ENCODE measurements around the gene POLR1E. TPM values are rescaled to one million over a fixed set of nuclear protein-coding genes. Genes with fewer than 3 reads are reported as not detected.
"Not testable (repeated sequence)": the region's sequence is repeated elsewhere in the genome, so short reads cannot be mapped to it uniquely, and the experiment has no call there.

The POLR1E gene
- total RNA-seq, 1 experiment from 2014 or later = 31.4 TPM

DNA sequence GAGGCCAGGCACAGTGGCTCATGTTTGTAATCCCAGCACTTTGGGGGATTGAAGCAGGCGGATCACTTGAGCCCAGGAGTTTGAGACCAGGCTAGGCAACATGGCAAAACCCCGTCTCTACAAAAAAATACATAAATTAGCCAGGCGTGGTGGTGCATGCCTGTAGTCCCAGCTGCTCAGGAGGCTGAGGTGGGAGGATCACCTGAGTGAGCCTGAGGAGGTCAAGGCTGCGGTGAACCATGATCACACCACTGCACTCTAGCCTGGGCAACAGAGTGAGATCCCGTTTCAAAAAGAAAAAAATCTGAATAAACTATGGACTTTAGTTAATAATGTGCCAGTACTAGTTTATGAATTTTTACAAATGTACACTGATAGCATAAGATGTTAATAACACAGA is 24.3 kb downstream of the POLR1E start:
- DNase-seq (ENCODE audit: low spot score); POLR2A ChIA-PET; H3K27ac Mint-ChIP-seq; ATAC-seq; H3K4me3 Mint-ChIP-seq; H3K27me3 Mint-ChIP-seq (ENCODE audit: low read depth); H3K4me1 Mint-ChIP-seq; H3K9me3 Mint-ChIP-seq: not testable (repeated sequence)
- peak; percentile 57; the same call in 1 of the 2 replicates for TF ChIP-seq ZNF121 (CRISPR knock-in tag; IDR thresholded peaks at IDR 0.05)
- H3K36me3 Mint-ChIP-seq = peaks cover 17% of the 10 kb centered on the region; the same call in 1 of the 2 replicates
- CTCF ChIA-PET = interaction anchor here (1.3 kb wide), 1 partner anchor 99 kb away, joined by 6 read pairs; no protein-coding TSS in a partner anchor

DNA sequence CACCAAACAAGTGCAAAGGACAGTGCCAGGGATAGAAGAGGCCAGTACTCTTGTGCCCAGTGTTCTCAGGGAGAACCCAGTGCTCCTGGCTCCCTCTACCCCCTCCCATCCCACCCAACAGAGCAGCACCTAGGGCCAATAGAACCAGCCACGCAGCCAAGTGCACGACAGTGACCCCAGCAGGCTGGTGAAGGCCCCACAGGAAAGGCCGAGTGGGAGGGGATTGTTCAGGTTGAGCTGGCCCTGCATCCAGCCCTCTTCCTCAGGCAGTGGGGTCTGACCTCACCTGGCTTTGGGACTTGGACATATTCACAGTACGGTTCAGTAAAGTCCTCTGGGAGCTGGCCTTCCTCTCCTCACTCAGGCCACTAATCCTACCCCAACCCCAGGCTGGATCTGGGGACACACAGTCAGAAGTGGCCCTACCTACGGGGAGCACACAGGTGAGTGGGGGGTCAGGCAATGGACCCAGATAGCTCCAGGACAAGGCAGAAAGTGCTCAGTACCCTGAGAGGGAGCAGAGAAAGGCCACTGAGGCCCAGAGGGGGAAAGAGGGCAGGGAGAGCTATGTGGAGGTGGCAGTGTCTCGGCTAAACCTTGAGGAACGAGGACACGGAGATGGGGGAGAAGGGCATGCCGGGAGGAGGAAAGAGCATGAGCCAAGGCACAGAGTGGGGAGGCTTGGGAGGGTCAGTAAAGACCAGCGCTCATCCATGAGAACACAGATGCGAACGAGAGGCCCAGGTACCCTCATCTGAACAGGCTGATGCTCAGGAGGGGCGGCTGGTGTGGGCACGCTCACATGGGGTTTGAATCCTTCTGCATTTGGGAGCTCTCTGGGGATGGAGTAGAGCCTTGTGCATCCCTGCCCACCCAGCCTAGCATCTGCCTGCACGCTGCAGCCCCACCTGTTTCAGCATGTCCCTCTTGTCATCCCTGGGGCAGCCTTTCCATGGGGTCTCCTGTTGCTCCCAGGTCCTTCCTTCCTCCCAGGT is 25.6 kb downstream of the POLR1E start:
- Mint-ChIP-seq H3K9me3 (no peaks in the 10 kb centered on the region), H3K4me3 (no peak overlapping the region), H3K27ac (no peak overlapping the region; the same call in 1 of the 2 replicates), H3K27me3 (ENCODE audit: low read depth) (no peaks in the 10 kb centered on the region; the same call in 1 of the 2 replicates), H3K36me3 (peaks cover 15% of the 10 kb centered on the region; the same call in 1 of the 2 replicates), H3K4me1 (peaks cover 9% of the 10 kb centered on the region; the same call in 1 of the 2 replicates)
- peak; percentile 98 for ATAC-seq
- TF ChIP-seq GTF2I (CRISPR knock-in tag; conservative IDR thresholded peaks at IDR 0.05) (no peak), ZNF121 (CRISPR knock-in tag; IDR thresholded peaks at IDR 0.05) (peak; percentile 76), JUN (CRISPR knock-in tag; IDR thresholded peaks at IDR 0.05) (no peak), AR (CRISPR knock-in tag; IDR thresholded peaks at IDR 0.05) (0 out of 2 replicates have a peak, but pooled peaks have one; percentile 30), FOXJ3 (CRISPR knock-in tag; IDR thresholded peaks at IDR 0.05; ENCODE audit: borderline replicate concordance) (no peak), FOXK1 (CRISPR knock-in tag; IDR thresholded peaks at IDR 0.05) (no peak), GABPB1 (CRISPR knock-in tag; IDR thresholded peaks at IDR 0.05) (no peak)
- ChIA-PET POLR2A (interaction anchor here (0.7 kb wide), 1 partner anchor 25 kb away, joined by 3 read pairs; the partner anchor contains the start of gene POLR1E), CTCF (interaction anchor here (0.5 to 1.5 kb wide), 17 partner anchors 9 to 577 kb away, joined by 3 to 7 read pairs (median 3); partner anchors contain the start of genes POLR1E and TOMM5)
- DNase-seq (ENCODE audit: low spot score) = peak; percentile 74

DNA sequence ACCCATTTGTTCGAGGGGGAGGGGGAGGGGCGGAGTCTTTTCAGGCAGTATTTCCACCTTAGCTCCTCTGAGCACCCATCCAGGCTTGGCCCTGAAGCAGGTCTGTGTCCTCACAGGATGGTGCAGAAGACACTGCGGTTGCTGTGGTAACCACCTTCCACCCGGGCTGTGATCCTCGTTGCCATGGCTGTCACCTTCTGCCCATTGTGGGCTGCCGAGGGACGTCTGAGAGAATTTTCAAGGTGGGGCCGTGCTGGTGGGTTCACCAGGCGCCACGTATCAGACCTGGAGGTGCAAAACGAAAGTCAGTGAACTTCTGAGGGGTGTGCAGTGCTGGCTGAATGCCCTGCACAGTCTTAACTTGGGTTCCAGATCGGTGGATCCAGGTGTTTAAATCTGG is 26.7 kb downstream of the POLR1E start:
- Mint-ChIP-seq H3K4me3 (no peak overlapping the region), H3K27me3 (ENCODE audit: low read depth) (no peaks in the 10 kb centered on the region; the same call in 1 of the 2 replicates), H3K27ac (no peak overlapping the region), H3K36me3 (peaks cover 5% of the 10 kb centered on the region; the same call in 1 of the 2 replicates), H3K9me3 (no peaks in the 10 kb centered on the region), H3K4me1 (peaks cover 9% of the 10 kb centered on the region; the same call in 1 of the 2 replicates)
- no peak for ATAC-seq
- TF ChIP-seq FOXP4 (CRISPR knock-in tag; IDR thresholded peaks at IDR 0.05) (no peak), CREM (CRISPR knock-in tag; IDR thresholded peaks at IDR 0.05) (no peak), ZBTB43 (CRISPR knock-in tag; IDR thresholded peaks at IDR 0.05) (no peak), ZNF317 (CRISPR knock-in tag; IDR thresholded peaks at IDR 0.05; ENCODE audit: borderline replicate concordance, low read depth) (no peak), TCF7 (CRISPR knock-in tag; IDR thresholded peaks at IDR 0.05; ENCODE audit: low read depth) (no peak), ZNF671 (CRISPR knock-in tag; IDR thresholded peaks at IDR 0.05) (no peak), RELA (CRISPR knock-in tag; IDR thresholded peaks at IDR 0.05; ENCODE audit: borderline replicate concordance) (no peak), NR3C1 (CRISPR knock-in tag; conservative IDR thresholded peaks at IDR 0.05; ENCODE audit: low read depth) (no peak)
- TF ChIP-seq, protein P1, sequence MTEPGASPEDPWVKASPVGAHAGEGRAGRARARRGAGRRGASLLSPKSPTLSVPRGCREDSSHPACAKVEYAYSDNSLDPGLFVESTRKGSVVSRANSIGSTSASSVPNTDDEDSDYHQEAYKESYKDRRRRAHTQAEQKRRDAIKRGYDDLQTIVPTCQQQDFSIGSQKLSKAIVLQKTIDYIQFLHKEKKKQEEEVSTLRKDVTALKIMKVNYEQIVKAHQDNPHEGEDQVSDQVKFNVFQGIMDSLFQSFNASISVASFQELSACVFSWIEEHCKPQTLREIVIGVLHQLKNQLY (CRISPR knock-in tag; IDR thresholded peaks at IDR 0.05) = no peak
- TF ChIP-seq, protein P2, sequence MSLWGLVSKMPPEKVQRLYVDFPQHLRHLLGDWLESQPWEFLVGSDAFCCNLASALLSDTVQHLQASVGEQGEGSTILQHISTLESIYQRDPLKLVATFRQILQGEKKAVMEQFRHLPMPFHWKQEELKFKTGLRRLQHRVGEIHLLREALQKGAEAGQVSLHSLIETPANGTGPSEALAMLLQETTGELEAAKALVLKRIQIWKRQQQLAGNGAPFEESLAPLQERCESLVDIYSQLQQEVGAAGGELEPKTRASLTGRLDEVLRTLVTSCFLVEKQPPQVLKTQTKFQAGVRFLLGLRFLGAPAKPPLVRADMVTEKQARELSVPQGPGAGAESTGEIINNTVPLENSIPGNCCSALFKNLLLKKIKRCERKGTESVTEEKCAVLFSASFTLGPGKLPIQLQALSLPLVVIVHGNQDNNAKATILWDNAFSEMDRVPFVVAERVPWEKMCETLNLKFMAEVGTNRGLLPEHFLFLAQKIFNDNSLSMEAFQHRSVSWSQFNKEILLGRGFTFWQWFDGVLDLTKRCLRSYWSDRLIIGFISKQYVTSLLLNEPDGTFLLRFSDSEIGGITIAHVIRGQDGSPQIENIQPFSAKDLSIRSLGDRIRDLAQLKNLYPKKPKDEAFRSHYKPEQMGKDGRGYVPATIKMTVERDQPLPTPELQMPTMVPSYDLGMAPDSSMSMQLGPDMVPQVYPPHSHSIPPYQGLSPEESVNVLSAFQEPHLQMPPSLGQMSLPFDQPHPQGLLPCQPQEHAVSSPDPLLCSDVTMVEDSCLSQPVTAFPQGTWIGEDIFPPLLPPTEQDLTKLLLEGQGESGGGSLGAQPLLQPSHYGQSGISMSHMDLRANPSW (CRISPR knock-in tag; conservative IDR thresholded peaks at IDR 0.05; ENCODE audit: low read depth) = no peak
- ChIA-PET POLR2A (no interaction called here), CTCF (interaction anchor here (1.0 to 1.5 kb wide), 2 partner anchors 26 to 236 kb away, joined by 3 to 5 read pairs; no protein-coding TSS in a partner anchor)
- DNase-seq (ENCODE audit: low spot score) = no peak

GRCh38 chr9:37514415-37514814 is 28.7 kb downstream of the POLR1E start:
- DNase-seq (ENCODE audit: low spot score); CTCF ChIA-PET; H3K9me3 Mint-ChIP-seq; ATAC-seq; H3K27ac Mint-ChIP-seq; H3K4me1 Mint-ChIP-seq; H3K36me3 Mint-ChIP-seq; H3K27me3 Mint-ChIP-seq (ENCODE audit: low read depth); POLR2A ChIA-PET; H3K4me3 Mint-ChIP-seq: not testable (repeated sequence)

Data from WTC11 (cell line).